GM19351 (cell line): ENCODE measurements around the gene IGSF22.

Source experiments
- ATAC-seq: cut with Tn5 transposase; IDR thresholded peaks from one replicate; pipeline ENCODE4 v1.9.1; 2021; ENCODE audit warnings: mild to moderate bottlenecking, moderate library complexity; ENCODE audit not compliant: unreplicated experiment

The IGSF22 gene

DNA sequence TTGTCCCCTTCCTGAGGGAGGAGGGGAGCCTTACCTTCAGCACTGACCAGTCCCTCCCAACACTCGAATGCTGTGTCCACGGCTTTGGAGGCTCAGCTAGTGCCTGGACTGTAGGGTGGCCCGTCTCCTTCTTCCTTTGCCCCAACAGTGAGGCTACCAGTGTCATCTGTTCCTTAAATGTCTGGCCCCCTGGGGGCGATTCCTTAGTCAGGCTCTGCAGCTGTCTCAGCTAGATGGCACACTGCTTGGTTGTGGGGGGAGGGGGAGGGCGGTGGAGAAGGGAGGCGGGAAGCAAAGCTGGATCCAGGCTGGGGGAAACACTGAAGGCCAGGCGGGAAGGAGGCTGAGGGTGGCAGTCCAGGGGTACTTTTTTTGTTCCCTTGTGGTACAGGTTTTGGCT lies at the start of gene IGSF22:
Gene IGSF22, minus strand, starts transcription at position 149 of the 400 bp plus-strand sequence. CDS start 1,952 bp downstream, outside the sequence.
- no peak for ATAC-seq

DNA sequence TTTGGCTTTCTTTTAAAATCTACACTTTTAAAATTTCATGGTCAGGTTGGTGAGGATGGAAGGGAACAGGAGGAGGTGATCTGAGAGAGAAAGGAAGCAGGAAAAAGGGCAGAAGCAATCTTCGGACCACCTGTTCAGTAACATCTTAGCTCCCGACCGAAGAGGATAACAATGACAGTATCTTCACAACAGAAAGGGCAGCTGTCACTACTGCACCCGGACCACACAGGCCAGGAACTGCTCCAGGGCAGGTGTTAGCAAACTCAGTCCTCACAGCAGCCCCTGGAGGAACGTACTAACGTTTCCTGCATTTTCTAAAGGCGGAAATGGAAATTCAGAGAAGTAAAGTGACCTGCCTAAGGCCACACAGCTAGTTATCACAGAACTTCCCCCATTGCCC lies 48.8 kb upstream of the IGSF22 start:
- ATAC-seq = no peak

DNA sequence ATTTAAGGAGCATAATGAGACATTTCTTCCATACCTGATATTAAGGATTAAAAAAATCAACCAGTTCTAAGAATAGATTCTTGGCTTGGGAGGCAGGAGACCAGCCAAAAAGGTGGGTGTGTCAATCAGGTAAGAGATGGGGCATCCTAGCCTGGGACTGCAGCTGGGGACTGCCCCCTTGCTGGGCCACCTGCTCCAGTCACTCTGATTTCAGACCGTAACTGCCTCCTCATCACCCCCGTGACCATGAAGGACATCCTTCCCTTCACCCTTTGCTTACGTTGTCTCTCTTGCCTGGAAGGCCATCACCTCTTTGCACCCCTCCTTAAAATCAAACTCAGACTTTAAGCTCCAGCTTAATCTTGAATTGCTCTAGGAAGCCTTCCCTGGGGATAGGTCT lies 47.7 kb upstream of the IGSF22 start:
- ATAC-seq = no peak

DNA sequence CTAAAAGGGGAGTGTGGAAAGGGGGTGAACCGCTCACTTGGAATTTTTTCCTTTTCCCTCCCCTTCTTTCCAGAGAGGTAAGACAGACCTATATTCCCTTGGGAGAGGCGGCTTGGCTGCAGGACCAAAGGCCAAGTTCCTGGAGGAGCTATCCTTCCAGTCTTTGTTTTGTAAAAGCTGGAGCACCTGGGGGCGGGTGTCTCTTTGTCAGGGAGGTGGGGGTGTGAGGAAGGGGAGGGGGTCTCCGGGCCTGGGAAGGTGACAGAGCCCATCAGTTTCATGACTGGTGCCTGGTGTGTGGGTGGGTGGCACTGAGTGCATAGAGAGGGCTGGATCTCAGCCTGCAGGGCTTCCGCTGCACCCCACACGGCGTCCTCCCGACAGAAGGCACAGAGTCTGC lies 47.1 kb upstream of the IGSF22 start:
- no peak for ATAC-seq

- no peak for ATAC-seq
These were observed 46.2 kb upstream of the IGSF22 start for GRCh38 chr11:18772211-18772610.

GRCh38 chr11:18771266-18772035 lies 45.5 kb upstream of the IGSF22 start:
- ATAC-seq = no peak

DNA sequence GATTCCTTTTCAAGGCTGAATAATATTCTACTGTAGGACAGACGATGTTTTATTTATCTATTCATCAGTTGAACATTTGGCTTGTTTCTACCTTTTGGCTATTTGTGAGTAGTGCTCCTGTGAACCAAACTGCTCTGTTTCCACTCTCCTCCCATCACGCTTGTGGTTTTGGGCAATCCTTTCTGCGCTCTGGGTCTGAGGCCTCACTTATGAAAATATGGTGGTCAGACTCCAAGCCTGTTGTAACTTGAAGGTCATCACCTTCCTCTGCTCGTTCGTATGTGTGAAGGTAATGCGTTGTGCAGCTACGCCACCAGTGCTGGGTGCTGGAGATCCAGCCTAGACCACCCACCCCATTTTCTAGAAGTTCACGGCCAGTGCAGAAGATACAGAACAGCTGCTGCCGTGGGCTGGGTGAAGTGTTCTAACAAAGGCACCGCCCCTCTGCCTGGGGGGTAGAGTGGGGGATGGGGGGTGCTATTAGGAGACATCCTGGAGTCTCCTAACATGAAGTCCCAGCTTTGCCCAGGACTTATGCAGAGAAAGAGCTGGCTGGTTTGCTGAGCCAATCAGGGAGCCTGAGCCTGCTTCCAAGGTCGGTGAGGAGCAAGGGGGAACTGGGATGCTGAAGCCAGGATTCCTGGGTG lies 44.6 kb upstream of the IGSF22 start:
- peak; percentile 21 for ATAC-seq

- ATAC-seq = peak; percentile 57
These were observed 43.9 kb upstream of the IGSF22 start for GRCh38 chr11:18769802-18770456.

- ATAC-seq = no peak
These were observed 43.0 kb upstream of the IGSF22 start for GRCh38 chr11:18768978-18769377.

GRCh38 chr11:18768472-18768901 lies 42.5 kb upstream of the IGSF22 start:
- peak; percentile 80 for ATAC-seq

GRCh38 chr11:18766015-18766414 lies 40.0 kb upstream of the IGSF22 start:
- no peak for ATAC-seq

DNA sequence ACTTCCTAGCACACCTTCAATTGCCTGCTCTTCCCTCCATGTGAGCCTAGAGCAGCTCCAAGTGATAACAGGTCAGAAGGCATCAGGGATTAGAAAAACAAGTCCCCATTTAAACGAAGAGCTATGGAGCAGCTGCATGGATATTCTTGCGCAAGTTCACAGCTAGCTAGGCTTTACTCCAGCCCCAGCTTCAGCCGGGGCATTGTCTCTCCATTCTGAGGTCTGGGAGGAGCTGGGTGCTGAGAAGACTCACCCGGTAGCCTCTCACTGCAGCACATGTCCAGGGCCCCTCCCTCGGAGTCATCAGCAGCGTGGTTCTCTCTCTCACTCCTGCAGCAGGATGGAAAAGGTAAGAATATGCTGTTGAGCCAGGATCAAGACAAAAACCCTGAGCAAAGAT lies 39.6 kb upstream of the IGSF22 start:
- ATAC-seq = no peak

DNA sequence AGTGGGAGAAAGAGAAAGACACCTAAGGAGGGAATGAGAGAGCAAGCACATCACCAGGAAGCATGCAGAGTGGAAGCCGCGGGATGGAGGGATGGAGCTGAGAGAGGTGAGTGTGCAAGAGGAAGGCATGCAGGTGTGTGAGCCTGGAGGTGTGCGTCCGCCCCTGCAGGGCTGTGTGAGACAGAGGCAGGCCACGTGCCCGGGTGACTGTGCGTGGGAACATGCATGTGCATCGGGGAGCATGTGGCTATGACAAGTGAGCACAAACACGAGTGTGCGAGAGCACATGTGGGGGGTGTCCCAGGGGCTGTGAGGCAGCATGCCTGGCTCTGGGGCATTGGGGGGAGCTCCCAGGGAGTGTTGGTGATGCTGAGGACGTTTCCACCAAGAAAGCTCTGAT lies 35.8 kb upstream of the IGSF22 start:
- no peak for ATAC-seq

- no peak for ATAC-seq
These were observed 35.2 kb upstream of the IGSF22 start for GRCh38 chr11:18761144-18761543.

GRCh38 chr11:18757811-18758210 lies 31.8 kb upstream of the IGSF22 start:
- no peak for ATAC-seq

GRCh38 chr11:18756889-18757288 lies 30.9 kb upstream of the IGSF22 start:
- ATAC-seq = no peak

- no peak for ATAC-seq
These were observed 28.3 kb upstream of the IGSF22 start for GRCh38 chr11:18754308-18754707.

- no peak for ATAC-seq
These were observed 26.5 kb upstream of the IGSF22 start for GRCh38 chr11:18752502-18752901.

DNA sequence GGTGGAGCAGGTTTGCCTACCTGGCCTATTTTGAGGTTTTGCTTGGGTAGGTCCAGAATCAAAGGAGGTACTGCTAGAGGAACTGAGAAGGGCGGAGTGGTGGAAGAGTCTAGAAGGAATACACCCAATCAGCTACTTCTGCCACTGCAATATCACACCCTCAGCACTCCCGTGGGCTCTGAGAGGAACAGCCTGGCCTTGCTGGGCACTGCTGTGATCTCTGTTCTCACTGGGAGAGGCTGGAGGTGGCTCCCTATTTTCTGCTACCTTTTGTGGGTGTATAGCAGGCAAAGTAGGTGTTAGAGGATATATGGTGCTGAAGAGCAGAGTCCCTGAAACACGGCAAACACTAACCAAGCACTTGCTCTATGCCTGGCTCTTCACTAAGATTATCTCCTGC lies 25.0 kb upstream of the IGSF22 start:
- ATAC-seq = no peak

- ATAC-seq = no peak
These were observed 23.8 kb upstream of the IGSF22 start for GRCh38 chr11:18749681-18750319.

DNA sequence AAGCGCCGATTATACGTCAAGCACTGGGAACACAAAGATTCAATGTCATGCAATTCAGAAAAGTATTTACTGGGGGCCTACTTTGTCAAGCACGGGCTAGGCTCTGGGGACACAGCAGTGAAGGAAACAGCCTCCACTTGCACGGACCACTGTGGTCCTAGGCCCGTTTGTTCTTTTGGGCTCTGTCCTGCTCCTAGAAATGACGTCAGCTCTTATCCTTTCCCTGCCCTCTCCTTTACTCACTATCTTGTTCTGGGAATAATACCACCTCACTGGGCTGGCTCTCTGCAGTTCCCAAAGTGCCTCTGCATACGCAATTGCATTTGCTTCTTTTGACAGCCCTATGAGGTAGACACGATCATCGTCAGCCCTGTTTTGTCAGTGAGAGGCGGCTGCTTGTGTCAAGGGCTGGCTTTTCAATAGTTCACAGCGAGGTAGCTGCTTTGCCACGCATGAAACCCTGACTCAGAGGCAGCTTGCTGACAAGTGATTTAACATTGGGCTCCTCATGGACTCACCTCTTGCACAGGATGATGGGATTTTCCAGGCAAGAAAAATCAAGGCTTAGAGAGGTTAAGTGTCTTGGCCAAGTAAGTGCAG lies 22.9 kb upstream of the IGSF22 start:
- no peak for ATAC-seq
